Spleen (tissue), 11 donors: ENCODE measurements around the gene SELENOO. TPM values are rescaled to one million over a fixed set of nuclear protein-coding genes. Genes with fewer than 3 reads are reported as not detected.

Experiments
- DNase-seq: peaks from one replicate; pipeline ENCODE4 v3.0.0-alpha.2; 2020
- H3K27ac ChIP-seq, 8 donors: fragments of 200-600 bp; sonication (generic) in 7 of 8; 1 replicate in 4 of 8; 2 replicates in 4 of 8; pipeline versions ENCODE4 v1.5.0 to v1.8.0; 2016 to 2021; ENCODE audit warnings: inconsistent platforms in 4 of 8, mild to moderate bottlenecking in 4 of 8, moderate library complexity in 1 of 8
- H3K27me3 ChIP-seq, 7 donors: fragments of 200-600 bp; sonication (generic) in 6 of 7; replicated peaks in 1 of 7; 1 replicate in 4 of 7; 2 replicates in 3 of 7; pipeline versions ENCODE4 v1.5.0 to v1.8.0; 2016 to 2021; ENCODE audit warnings: inconsistent platforms in 3 of 7, mild to moderate bottlenecking in 1 of 7
- H3K36me3 ChIP-seq, 6 donors: fragments of 200-600 bp; sonication (generic) in 5 of 6; 1 replicate in 4 of 6; 2 replicates in 2 of 6; pipeline versions ENCODE4 v1.5.0 to v1.8.0; 2016 to 2021; ENCODE audit warnings: inconsistent platforms in 2 of 6
- H3K4me1 ChIP-seq, 6 donors: fragments of 200-600 bp; sonication (generic) in 5 of 6; 1 replicate in 3 of 6; 2 replicates in 3 of 6; pipeline versions ENCODE4 v1.5.0 to v1.8.0; 2016 to 2021; ENCODE audit warnings: inconsistent platforms in 3 of 6
- H3K4me3 ChIP-seq, 8 donors: fragments of 200-600 bp; sonication (generic) in 7 of 8; 1 replicate in 4 of 8; 2 replicates in 4 of 8; pipeline versions ENCODE4 v1.5.0 to v1.8.0; 2016 to 2021; ENCODE audit warnings: inconsistent platforms in 4 of 8, mild to moderate bottlenecking in 4 of 8, moderate library complexity in 2 of 8
- H3K9me3 ChIP-seq, 8 donors: fragments of 200-600 bp; sonication (generic) in 7 of 8; 1 replicate in 4 of 8; 2 replicates in 4 of 8; pipeline versions ENCODE4 v1.5.0 to v1.8.0; 2016 to 2021; ENCODE audit warnings: inconsistent platforms in 4 of 8
- POLR2A ChIP-seq, 3 donors: fragments of 450-650 bp; IDR thresholded peaks; one replicate each; pipeline ENCODE4 v1.5.1; 2017; ENCODE audit warnings: antibody characterized with exemption in 3 of 3, mild to moderate bottlenecking in 1 of 3
- POLR2AphosphoS5 ChIP-seq, 3 donors: sonication (generic); formaldehyde crosslinking; IDR thresholded peaks; one replicate each; pipeline ENCODE4 v1.5.1; 2017; ENCODE audit warnings: antibody characterized with exemption in 3 of 3
- WGBS, 5 donors: extraction: QIAGEN DNeasy Blood & Tissue Kit in 3 of 5; methylation state at CpG; one replicate each; pipeline versions ENCODE4 v1.1.5 to v1.1.7; 2013 to 2018; 5-methylcytosine and 5-hydroxymethylcytosine counted together
- intact Hi-C: fragments of 100-400 bp; cut with DNase I; formaldehyde crosslinking; loops from one replicate; pipeline ENCODE4 v1.15.0; 2023; ENCODE audit warnings: low total_unique reads
- polyA plus RNA-seq, 3 donors: library from polyadenylated mRNA; stranded (reverse); fragments of 200-250 nt; gene quantifications; one replicate each; pipeline ENCODE4 v1.2.1, GENCODE V29; 2013
- total RNA-seq, 7 donors: library from RNA; depleted of rRNA in 3 of 7; stranded (reverse); fragments of >200 nt in 3 of 7; fragmentation: NEBNext Ultra II Directional in 4 of 7; extraction: Animal tissue kit (Norgen Biotek cat#: 25700) in 4 of 7; gene quantifications; one replicate each; pipeline versions ENCODE4 v1.1.0 to v1.2.1, GENCODE V29; 2016 to 2021
- TF ChIP-seq, protein P1 (sequence below), 11 experiments: fragments of 200-600 bp in 7 of 11; fragments of 450-650 bp in 4 of 11; sonication (generic) in 4 of 11; IDR thresholded peaks in 8 of 11; conservative IDR thresholded peaks in 3 of 11; 1 replicate in 7 of 11; 2 replicates in 4 of 11; pipeline versions ENCODE4 v1.4.0 to v1.8.0; 2016 to 2021; ENCODE audit warnings: antibody characterized with exemption in 11 of 11, inconsistent platforms in 4 of 11, mild to moderate bottlenecking in 1 of 11
- donor health status: healthy with polysubstance abuse.
- donor health status: DM: no; HTN: no; CAD: no; lungs with moderate emphysema.
- donor health status: DM: no; HTN: no; CAD: no.
- donor health status: Bipolar disorder and iron deficiency.
- donor health status: healthy.
- donor health status: DM: no; HTN: no; CAD: no.
- donor health status: DM: yes; HTN: yes; CAD: no.

SELENOO gene
- total and polyA plus RNA-seq, 10 donors: 25.4 to 70.8 (median 29.5) TPM

GRCh38 chr22:50207383-50208140 lies 6.8 kb downstream of the SELENOO start:
- intact Hi-C loops: loop anchor here (5.0 kb wide), 1 partner anchor 55 kb away; no protein-coding TSS in a partner anchor
- H3K36me3 ChIP-seq: peaks cover 3 to 98% (median 52%) of the 10 kb centered on the region in 6 donors
- H3K27me3 ChIP-seq: no peaks in the 10 kb centered on the region

GRCh38 chr22:50208430-50208938 lies 7.7 kb downstream of the SELENOO start:
- no peaks in the 10 kb centered on the region for H3K27me3 ChIP-seq
- H3K27ac ChIP-seq: no peak overlapping the region
- H3K36me3 ChIP-seq: peaks cover 3 to 100% (median 61%) of the 10 kb centered on the region in 6 donors
- no peak overlapping the region for H3K4me3 ChIP-seq
- 85 to 94% (median 92%) methylated on average over 18 to 22 of the region's 22 CpGs for WGBS, 5 donors
- DNase-seq: no peak
- intact Hi-C loops: loop anchor here (5.0 kb wide), 1 partner anchor 56 kb away; no protein-coding TSS in a partner anchor
- no peak for TF ChIP-seq POLR2A (IDR thresholded peaks at IDR 0.05)
- no peaks in the 10 kb centered on the region for H3K9me3 ChIP-seq
- H3K4me1 ChIP-seq: peaks cover 3 to 74% (median 40%) of the 10 kb centered on the region in 6 donors

More at GRCh38 chr22:50207383-50208140, 6.8 kb downstream of the SELENOO start:
- DNase-seq: peak; percentile 80
- Histone ChIP-seq H3K4me3 (no peak overlapping the region), H3K9me3 (no peaks in the 10 kb centered on the region), H3K27ac (peak overlapping the region in 1 of 8 donors; percentile 64), H3K4me1 (peaks cover 3 to 83% (median 45%) of the 10 kb centered on the region in 6 donors)
- TF ChIP-seq POLR2A (IDR thresholded peaks at IDR 0.05) (no peak), POLR2AphosphoS5 (IDR thresholded peaks at IDR 0.05) (peak in 2 of 3 donors; percentile 19 to 33)
- TF ChIP-seq, protein P1, sequence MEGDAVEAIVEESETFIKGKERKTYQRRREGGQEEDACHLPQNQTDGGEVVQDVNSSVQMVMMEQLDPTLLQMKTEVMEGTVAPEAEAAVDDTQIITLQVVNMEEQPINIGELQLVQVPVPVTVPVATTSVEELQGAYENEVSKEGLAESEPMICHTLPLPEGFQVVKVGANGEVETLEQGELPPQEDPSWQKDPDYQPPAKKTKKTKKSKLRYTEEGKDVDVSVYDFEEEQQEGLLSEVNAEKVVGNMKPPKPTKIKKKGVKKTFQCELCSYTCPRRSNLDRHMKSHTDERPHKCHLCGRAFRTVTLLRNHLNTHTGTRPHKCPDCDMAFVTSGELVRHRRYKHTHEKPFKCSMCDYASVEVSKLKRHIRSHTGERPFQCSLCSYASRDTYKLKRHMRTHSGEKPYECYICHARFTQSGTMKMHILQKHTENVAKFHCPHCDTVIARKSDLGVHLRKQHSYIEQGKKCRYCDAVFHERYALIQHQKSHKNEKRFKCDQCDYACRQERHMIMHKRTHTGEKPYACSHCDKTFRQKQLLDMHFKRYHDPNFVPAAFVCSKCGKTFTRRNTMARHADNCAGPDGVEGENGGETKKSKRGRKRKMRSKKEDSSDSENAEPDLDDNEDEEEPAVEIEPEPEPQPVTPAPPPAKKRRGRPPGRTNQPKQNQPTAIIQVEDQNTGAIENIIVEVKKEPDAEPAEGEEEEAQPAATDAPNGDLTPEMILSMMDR (IDR thresholded peaks at IDR 0.05 in 8 of 11, conservative IDR thresholded peaks at IDR 0.05 in 3 of 11): no peak
- 38 to 55% (median 47%) methylated on average over 18 to 23 of the region's 23 CpGs for WGBS, 5 donors

DNA sequence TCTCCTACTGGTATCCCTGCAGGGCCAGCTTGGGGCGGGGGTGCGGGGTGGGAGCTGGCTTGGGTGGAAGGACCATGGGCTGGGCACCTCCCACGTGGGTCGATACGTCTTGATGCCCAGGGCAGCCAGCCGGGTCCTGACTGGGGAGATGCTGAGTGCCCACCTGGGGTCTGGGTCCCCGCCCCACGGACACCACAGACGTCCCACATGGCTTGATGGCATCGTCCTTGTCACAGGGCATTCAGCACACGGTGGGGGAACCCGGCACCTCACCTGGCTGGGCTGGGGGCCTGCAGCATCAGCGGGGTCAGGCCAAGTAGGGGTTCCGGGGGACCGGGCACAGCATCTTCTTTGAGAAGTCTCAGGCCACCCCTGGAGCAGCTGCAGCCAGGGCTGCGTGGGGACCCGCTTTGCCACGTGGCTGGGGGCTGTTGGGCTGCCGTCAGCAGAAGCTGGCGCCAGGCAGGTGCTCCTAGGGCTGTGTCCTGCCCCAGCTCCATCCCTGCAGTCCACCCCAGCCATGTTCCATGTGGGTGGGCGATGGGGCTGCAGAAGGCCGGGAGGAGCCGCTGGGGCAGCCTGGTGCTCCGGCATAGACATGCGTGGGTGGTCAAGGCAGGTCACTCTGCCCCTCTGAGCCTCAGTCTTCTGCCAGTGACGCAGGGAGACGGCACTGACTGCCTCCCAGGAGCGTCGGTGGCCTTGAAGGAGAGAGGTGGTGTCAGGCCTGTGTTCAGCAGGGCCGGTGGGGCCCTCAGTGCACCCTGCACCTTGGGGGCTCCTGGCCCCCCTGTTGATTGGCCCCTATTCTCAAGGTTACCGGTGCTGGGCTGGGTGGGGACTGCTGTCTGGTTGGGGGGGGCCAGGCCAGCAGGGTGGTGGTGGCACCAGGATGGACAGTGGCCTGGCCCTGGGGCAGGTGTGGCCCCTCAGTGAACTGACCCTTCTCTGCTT lies 8.4 kb downstream of the SELENOO start:
- WGBS, 5 donors: 81 to 94% (median 85%) methylated on average over 16 to 31 of the region's 31 CpGs
- Histone ChIP-seq H3K27ac (peak overlapping the region in 1 of 8 donors; percentile 8), H3K4me1 (peaks cover 3 to 66% (median 40%) of the 10 kb centered on the region in 6 donors), H3K4me3 (no peak overlapping the region), H3K9me3 (no peaks in the 10 kb centered on the region), H3K36me3 (peaks cover 3 to 100% (median 68%) of the 10 kb centered on the region in 6 donors), H3K27me3 (no peaks in the 10 kb centered on the region)
- intact Hi-C loops: loop anchor here (5.0 kb wide), 1 partner anchor 57 kb away; no protein-coding TSS in a partner anchor
- DNase-seq: peak; percentile 76
- TF ChIP-seq POLR2AphosphoS5 (IDR thresholded peaks at IDR 0.05) (peak in 2 of 3 donors; percentile 8 to 36), POLR2A (IDR thresholded peaks at IDR 0.05) (no peak)
- TF ChIP-seq, protein P1 (IDR thresholded peaks at IDR 0.05 in 8 of 11, conservative IDR thresholded peaks at IDR 0.05 in 3 of 11): no peak

DNA sequence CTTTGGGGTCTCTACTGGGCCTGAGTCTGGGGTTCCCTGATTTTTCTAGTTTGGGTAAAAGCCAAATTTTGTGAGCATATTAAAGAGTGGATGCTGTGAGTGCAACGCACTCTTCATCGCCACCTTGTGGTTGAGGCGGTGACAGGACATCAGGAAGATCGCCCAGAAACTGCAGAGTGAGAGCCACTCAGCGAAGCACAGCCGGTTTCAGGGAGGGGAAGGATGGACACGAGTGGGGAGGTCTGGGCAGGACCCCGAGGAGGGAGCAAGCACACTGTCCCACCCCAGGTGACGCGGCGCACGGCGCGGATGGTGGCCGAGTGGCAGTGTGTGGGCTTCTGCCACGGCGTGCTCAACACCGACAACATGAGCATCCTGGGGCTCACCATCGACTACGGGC lies 9.1 kb downstream of the SELENOO start:
- intact Hi-C loops: loop anchor here (5.0 kb wide), 1 partner anchor 58 kb away; no protein-coding TSS in a partner anchor
- no peak overlapping the region for H3K4me3 ChIP-seq
- TF ChIP-seq POLR2AphosphoS5 (IDR thresholded peaks at IDR 0.05) (peak in 2 of 3 donors; percentile 64 to 69), POLR2A (IDR thresholded peaks at IDR 0.05) (no peak)
- TF ChIP-seq, protein P1 (IDR thresholded peaks at IDR 0.05 in 8 of 11, conservative IDR thresholded peaks at IDR 0.05 in 3 of 11): peak; percentile 78 to 91 (median 85)
- H3K9me3 ChIP-seq: no peaks in the 10 kb centered on the region
- peak overlapping the region in 1 of 8 donors; percentile 8 for H3K27ac ChIP-seq
- 57 to 66% (median 62%) methylated on average over 18 to 20 of the region's 20 CpGs for WGBS, 5 donors
- peak; percentile 87 for DNase-seq
- peaks cover 3 to 60% (median 38%) of the 10 kb centered on the region in 6 donors for H3K4me1 ChIP-seq
- peaks cover 3 to 100% (median 72%) of the 10 kb centered on the region in 6 donors for H3K36me3 ChIP-seq
- H3K27me3 ChIP-seq: no peaks in the 10 kb centered on the region
